NCI-H345 (cell line): ENCODE measurements around the gene SIGLEC14.
"Not testable (repeated sequence)": the region's sequence is repeated elsewhere in the genome, so short reads cannot be mapped to it uniquely, and the experiment has no call there.

Experiments
- DNase-seq: peaks from one replicate; lab custom pipeline; 2025; lab: John Stamatoyannopoulos, UW

Gene SIGLEC14

GRCh38 chr19:51675911-51676565 lies 29.4 kb upstream of the SIGLEC14 start:
- not testable (repeated sequence) for DNase-seq

- no peak for DNase-seq
Measured at GRCh38 chr19:51668216-51668615, 21.6 kb upstream of the SIGLEC14 start.

GRCh38 chr19:51664997-51665396 lies 18.4 kb upstream of the SIGLEC14 start:
- no peak for DNase-seq

GRCh38 chr19:51664131-51664530 lies 17.5 kb upstream of the SIGLEC14 start:
- DNase-seq = no peak

GRCh38 chr19:51663650-51664049 lies 17.0 kb upstream of the SIGLEC14 start:
- DNase-seq = no peak

- DNase-seq = no peak
Measured at GRCh38 chr19:51660975-51661600, 14.5 kb upstream of the SIGLEC14 start.

- no peak for DNase-seq
Measured at GRCh38 chr19:51654783-51655182, 8.2 kb upstream of the SIGLEC14 start.

- DNase-seq = no peak
Measured at GRCh38 chr19:51653162-51653561, 6.5 kb upstream of the SIGLEC14 start.

GRCh38 chr19:51652266-51652665 lies 5.6 kb upstream of the SIGLEC14 start:
- DNase-seq = no peak

- DNase-seq = no peak
Measured at GRCh38 chr19:51651216-51651846, 4.7 kb upstream of the SIGLEC14 start.

- DNase-seq = no peak
Measured at GRCh38 chr19:51647318-51647717, 693 bp upstream of the SIGLEC14 start.

- no peak for DNase-seq
Measured at GRCh38 chr19:51644636-51645271, 1.9 kb downstream of the SIGLEC14 start.

- no peak for DNase-seq
Measured at GRCh38 chr19:51641648-51642047, 5.0 kb downstream of the SIGLEC14 start.

- DNase-seq = no peak
Measured at GRCh38 chr19:51640386-51640785, 6.2 kb downstream of the SIGLEC14 start.

- no peak for DNase-seq
Measured at GRCh38 chr19:51639916-51640315, 6.7 kb downstream of the SIGLEC14 start.

- no peak for DNase-seq
Measured at GRCh38 chr19:51637362-51637978, 9.2 kb downstream of the SIGLEC14 start.

GRCh38 chr19:51632126-51632525 lies 14.5 kb downstream of the SIGLEC14 start:
- DNase-seq = no peak

- DNase-seq = not testable (repeated sequence)
Measured at GRCh38 chr19:51630315-51630714, 16.3 kb downstream of the SIGLEC14 start, which contains the start of gene SIGLEC5. TSS of gene SIGLEC5 (minus strand) at chr19:51630401. CDS start at chr19:51630335, 66 bp downstream.

- no peak for DNase-seq
Measured at GRCh38 chr19:51628153-51628939, 18.3 kb downstream of the SIGLEC14 start.

- DNase-seq = no peak
Measured at GRCh38 chr19:51627491-51628138, 19.0 kb downstream of the SIGLEC14 start.

- DNase-seq = no peak
Measured at GRCh38 chr19:51626675-51627074, 19.9 kb downstream of the SIGLEC14 start.
